Measurements from ENCODE around the gene SSTR3. TPM values are rescaled to one million over a fixed set of nuclear protein-coding genes. Genes with fewer than 3 reads are reported as not detected.
A peak's percentile ranks its signal among the peaks of the same experiment; 100 is the strongest.

Gene SSTR3
- total and polyA plus RNA-seq, 10 of the 15 experiments (the other 5 are each of a cell fraction or from before 2014, with no cell fraction given) = 0.03 to 4.5 (median 2.4) TPM

- no peak for TF ChIP-seq NFYB (IDR thresholded peaks at IDR 0.05; ENCODE audit: insufficient read depth, low read depth, low read length)
- TF ChIP-seq HDGF (IDR thresholded peaks at IDR 0.05) = peak; percentile 49; the same call in 1 of the 2 replicates
- no peak for TF ChIP-seq STAT1 (conservative IDR thresholded peaks at IDR 0.05)
- TF ChIP-seq EP300 (IDR thresholded peaks at IDR 0.05; ENCODE audit: borderline replicate concordance in 1 of 2, control insufficient read depth in 1 of 2, low read depth in 2 of 2, low read length in 2 of 2) = peak; percentile 85 to 89
- TF ChIP-seq E2F4 (IDR thresholded peaks at IDR 0.05; ENCODE audit: low read depth, low read length) = no peak
- TF ChIP-seq KAT2A (conservative IDR thresholded peaks at IDR 0.05; ENCODE audit: control insufficient read depth, low read depth, low read length) = no peak
- TF ChIP-seq NKRF (conservative IDR thresholded peaks at IDR 0.05) = no peak
- peak; percentile 19; the same call in 1 of the 2 replicates for TF ChIP-seq PML (IDR thresholded peaks at IDR 0.05; ENCODE audit: low read length)
- TF ChIP-seq POU2F2 (IDR thresholded peaks at IDR 0.05; ENCODE audit: borderline replicate concordance, low read depth, low read length) = peak; percentile 94
- peak; percentile 67; the same call in 1 of the 2 replicates for TF ChIP-seq CHD2 (IDR thresholded peaks at IDR 0.05; ENCODE audit: borderline replicate concordance, low read depth, low read length)
- peak; percentile 53; the same call in 1 of the 2 replicates for TF ChIP-seq ZNF207 (IDR thresholded peaks at IDR 0.05; ENCODE audit: borderline replicate concordance)
- no peak for TF ChIP-seq RB1 (IDR thresholded peaks at IDR 0.05; ENCODE audit: borderline replicate concordance)
- TF ChIP-seq PAX5 (IDR thresholded peaks at IDR 0.05; ENCODE audit: borderline replicate concordance, low read depth, low read length) = peak; percentile 58; the same call in 1 of the 2 replicates
- no peak for TF ChIP-seq ZBTB4 (CRISPR knock-in tag; IDR thresholded peaks at IDR 0.05)
- no peak for TF ChIP-seq SUPT20H (IDR thresholded peaks at IDR 0.05; ENCODE audit: borderline replicate concordance, control insufficient read depth, low read depth, low read length)
- peak; percentile 71; the same call in 1 of the 2 replicates for TF ChIP-seq NR2F1 (conservative IDR thresholded peaks at IDR 0.05)
- TF ChIP-seq SKIL (IDR thresholded peaks at IDR 0.05; ENCODE audit: low read depth, poor library complexity, severe bottlenecking) = peak; percentile 87
- TF ChIP-seq ATF2 (IDR thresholded peaks at IDR 0.05; ENCODE audit: low read length) = peak; percentile 66; the same call in 1 of the 2 replicates
- no peak for TF ChIP-seq SMC3 (IDR thresholded peaks at IDR 0.05; ENCODE audit: borderline replicate concordance, low read length)
Observed at GRCh38 chr22:37218771-37219411, 6.6 kb upstream of the SSTR3 start (continued).

Measured in GM12878 (cell line).